8988T (cell line): ENCODE measurements around the gene TMUB1.
A peak's percentile ranks its signal among the peaks of the same experiment; 100 is the strongest.

ENCODE experiments used
- DNase-seq: peaks from one replicate; pipeline ENCODE4 v3.0.0; 2011

TMUB1 gene

GRCh38 chr7:151101621-151102396, 18.5 kb upstream of the TMUB1 start:
- no peak for DNase-seq

GRCh38 chr7:151100921-151101320, 17.6 kb upstream of the TMUB1 start:
- no peak for DNase-seq

GRCh38 chr7:151099486-151100211, 16.4 kb upstream of the TMUB1 start:
- DNase-seq: no peak

GRCh38 chr7:151095828-151096475, 12.7 kb upstream of the TMUB1 start:
- no peak for DNase-seq

- no peak for DNase-seq
Observed at GRCh38 chr7:151095123-151095797, 12.0 kb upstream of the TMUB1 start.

GRCh38 chr7:151094675-151095074, 11.4 kb upstream of the TMUB1 start:
- DNase-seq: no peak

- DNase-seq: no peak
Observed at GRCh38 chr7:151093748-151094147, 10.5 kb upstream of the TMUB1 start.

GRCh38 chr7:151091988-151092387, 8.7 kb upstream of the TMUB1 start:
- DNase-seq: no peak

GRCh38 chr7:151091431-151091830, 8.1 kb upstream of the TMUB1 start:
- no peak for DNase-seq

GRCh38 chr7:151091003-151091402, 7.7 kb upstream of the TMUB1 start:
- DNase-seq: no peak

- no peak for DNase-seq
Observed at GRCh38 chr7:151089893-151090730, 6.8 kb upstream of the TMUB1 start.

GRCh38 chr7:151088856-151089699, 5.8 kb upstream of the TMUB1 start:
- DNase-seq: no peak

GRCh38 chr7:151088019-151088855, 4.9 kb upstream of the TMUB1 start:
- DNase-seq: no peak

- no peak for DNase-seq
Observed at GRCh38 chr7:151087245-151088018, 4.1 kb upstream of the TMUB1 start.

- DNase-seq: no peak
Observed at GRCh38 chr7:151086802-151087244, 3.5 kb upstream of the TMUB1 start.

- DNase-seq: peak; percentile 90
Observed at GRCh38 chr7:151085691-151086620, 2.7 kb upstream of the TMUB1 start, which contains the start of gene AGAP3. AGAP3 (plus strand) TSS chr7:151086475; CDS start chr7:151086742, 267 bp downstream.

GRCh38 chr7:151085329-151085690, 2.0 kb upstream of the TMUB1 start:
- DNase-seq: no peak

GRCh38 chr7:151083824-151084160, 499 bp upstream of the TMUB1 start:
- no peak for DNase-seq
